Fibroblast of skin of left quadriceps (primary cell): Measurements from ENCODE around the gene SGCA.
A peak's percentile ranks its signal among the peaks of the same experiment; 100 is the strongest.

ENCODE experiments used
- DNase-seq, 2 experiments: peaks; one replicate each; pipeline ENCODE4 v3.0.0-alpha.2; 2013; ENCODE audit warnings: low read depth in 2 of 2

SGCA gene

GRCh38 chr17:50209133-50209471, 43.3 kb downstream of the SGCA start:
- DNase-seq, result no peak

GRCh38 chr17:50209472-50210239, 43.9 kb downstream of the SGCA start:
- peak; percentile 97 for DNase-seq

DNA sequence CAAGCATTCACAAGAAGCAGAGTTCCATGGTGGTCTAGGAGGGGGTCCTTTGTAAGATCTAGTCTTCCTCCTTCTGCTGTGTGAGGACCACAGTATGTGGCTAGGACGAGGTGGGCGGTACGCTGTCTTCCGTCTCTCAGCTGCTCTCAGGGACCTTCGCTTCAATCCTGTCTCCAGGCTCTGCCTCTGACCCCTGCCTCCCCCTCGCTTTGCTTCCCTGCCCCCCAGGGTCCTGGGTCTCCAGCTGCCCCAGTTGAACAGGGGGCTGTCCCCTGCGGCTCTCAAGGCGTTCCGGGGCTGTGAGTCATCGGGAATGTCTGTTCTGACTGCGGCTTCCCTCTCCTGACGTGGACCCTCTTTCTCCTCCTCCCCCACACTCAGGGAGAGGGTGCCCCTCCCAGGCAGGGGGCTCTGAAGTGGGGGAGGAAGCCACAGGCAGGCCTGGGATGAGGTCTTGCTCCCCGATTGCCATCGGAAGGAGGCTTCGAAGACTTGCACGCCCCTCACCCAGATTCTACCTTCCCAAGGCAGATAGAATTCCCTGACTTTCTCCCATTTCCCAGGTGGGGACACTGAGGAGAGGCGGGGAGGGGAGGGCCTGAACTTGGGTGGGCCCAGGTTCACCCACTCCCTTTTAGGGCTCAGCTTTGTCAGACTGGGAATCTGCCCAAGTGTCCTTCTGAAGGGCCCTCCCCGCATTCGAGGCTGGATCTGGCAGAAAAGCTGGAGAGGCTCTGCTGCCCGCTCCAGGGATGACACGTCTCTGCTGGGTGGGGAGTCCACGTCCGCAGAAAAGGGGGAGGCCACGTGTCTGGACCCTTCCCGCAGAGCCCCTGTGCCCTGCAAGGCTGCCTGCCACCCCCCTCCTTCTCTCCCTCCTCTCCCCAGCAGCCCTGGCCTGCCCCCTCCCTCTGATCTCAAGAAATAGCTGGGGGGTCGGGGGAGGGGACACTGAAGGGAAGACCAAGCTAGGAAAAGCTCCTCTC, 44.7 kb downstream of the SGCA start:
- peak; percentile 99 for DNase-seq

- DNase-seq, result no peak
These were observed 45.7 kb downstream of the SGCA start for GRCh38 chr17:50211249-50212120.

DNA sequence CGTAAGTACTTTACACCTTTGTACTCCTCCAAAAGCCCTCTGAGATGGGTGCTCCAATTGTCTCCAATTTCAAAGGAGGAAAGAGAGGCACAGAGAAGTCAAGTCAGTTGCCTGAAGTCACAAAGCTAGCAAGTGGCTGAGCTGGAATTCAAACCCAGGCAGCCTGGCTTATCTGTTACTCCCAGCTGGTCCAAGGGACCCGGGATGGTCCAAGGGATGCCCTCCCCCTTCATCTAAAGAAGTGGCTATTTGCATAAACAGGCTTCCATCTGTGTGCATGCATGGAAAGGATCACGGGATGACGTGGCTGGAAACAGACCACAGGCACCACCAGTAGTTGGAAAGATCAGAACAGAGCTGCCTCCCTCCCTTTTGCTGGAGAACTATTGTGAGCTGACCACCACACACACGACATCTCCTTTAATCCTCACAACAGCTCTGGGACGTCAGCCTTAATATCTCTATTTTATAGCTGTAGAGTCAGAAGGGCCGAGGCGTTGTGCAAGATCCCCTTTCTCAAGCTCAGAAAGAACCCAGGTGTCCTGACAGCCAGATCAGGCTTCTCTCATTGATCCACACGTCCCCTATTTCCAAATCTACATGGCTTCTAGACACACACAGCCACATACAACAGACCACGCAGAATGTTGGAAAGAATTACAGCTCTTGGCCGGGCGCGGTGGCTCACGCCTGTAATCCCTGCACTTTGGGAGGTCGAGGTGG, 46.5 kb downstream of the SGCA start:
- DNase-seq, result no peak

DNA sequence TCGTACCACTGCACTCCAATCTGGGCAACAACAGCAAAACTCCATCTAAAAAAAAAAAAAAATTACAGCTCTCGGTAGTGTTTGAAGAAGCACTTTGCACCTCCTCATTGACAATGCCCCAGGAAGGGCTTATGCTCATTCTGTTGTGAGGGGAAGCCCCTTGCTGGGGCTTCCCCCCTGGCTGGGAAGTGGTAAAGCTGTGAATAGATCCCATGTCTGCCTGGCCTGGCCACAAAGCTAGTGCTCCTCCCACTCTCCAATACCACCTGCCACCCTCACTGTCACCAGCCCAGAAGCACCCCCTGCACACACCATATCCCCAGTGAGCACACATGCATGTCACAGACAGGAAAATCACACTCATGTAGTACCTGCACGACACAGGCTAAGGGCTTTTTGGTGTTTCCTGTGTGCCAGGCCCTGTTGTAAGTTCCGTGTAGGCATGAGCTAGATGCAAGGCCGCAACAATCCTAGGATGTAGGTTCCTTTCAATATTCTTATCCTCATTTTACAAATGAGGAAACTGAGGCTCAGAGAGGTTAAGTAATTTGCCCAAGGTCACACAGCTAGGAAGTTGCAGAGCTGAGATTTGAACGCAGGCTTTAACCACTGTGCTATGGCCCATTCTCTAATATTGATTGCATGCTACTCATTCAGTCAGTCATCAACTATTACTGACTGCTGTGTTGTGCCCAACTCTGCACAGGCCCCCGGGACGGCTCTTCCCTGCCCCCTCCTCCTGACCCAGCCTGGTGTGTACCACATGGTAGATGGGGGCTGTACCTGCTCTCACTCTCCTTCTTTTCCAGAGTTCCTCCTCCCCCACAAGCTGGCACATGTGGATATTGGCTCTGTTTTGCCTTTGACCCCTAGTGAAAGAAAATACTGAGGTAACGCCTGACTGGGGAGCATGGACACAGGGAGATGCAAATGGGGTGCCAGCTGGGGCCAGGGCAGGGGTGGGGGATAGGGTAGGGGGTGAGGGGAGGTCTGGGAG, 47.5 kb downstream of the SGCA start:
- DNase-seq, result no peak

DNA sequence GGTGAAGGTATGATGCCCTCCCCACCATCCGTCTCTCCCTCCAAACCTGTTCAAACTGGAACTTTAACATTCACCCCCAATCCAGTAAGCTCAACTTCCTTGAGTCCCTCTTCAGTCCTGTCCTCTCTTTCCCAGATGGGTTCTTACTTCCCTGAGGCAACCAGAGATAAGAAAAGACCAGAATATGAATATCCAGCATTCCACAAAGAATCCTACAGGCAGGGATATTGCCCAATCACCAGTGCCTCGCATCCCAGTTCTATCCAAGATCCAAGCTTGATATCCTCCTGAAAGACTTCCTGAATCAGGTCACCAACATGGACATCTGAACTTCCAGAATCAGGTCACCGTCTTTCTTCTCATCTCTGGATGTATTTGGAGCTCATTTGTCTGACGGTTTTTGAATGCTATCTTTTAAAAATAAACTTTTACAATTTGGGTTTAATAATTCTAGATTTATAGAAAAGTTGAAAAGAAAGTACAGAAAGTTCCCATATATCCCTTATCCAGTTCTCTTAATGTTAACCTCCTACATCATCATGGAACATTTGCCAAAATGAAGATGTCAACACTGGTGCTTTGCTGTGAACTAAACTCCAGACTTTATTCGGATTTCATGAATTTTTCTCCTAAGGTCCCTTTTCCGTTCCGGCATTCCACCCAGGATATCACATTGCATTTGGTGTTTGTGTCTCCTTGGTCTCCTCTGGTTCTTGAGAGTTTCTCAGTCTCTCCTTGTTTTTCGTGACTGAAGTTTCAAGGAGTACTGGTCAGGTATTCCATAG, 49.4 kb downstream of the SGCA start:
- DNase-seq, result no peak

DNA sequence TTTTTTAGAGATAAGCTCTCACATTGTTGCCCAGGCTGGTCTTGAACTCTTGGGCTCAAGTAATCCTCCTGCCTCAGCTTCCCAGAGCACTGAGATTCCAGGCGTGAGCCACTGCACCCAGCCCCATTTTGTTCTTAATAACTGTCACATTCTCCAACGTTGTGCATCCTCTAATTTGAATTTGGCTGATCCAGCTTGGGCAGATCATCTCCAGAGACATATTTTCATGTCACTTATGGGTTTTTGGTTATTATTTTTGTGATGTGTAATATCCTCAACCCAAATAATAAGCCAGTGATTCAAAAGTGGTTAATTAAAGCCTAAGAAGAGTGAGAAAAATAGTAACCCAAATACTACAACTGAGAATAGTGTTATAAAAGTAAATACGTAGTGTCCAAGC, 51.8 kb downstream of the SGCA start:
- no peak for DNase-seq

DNA sequence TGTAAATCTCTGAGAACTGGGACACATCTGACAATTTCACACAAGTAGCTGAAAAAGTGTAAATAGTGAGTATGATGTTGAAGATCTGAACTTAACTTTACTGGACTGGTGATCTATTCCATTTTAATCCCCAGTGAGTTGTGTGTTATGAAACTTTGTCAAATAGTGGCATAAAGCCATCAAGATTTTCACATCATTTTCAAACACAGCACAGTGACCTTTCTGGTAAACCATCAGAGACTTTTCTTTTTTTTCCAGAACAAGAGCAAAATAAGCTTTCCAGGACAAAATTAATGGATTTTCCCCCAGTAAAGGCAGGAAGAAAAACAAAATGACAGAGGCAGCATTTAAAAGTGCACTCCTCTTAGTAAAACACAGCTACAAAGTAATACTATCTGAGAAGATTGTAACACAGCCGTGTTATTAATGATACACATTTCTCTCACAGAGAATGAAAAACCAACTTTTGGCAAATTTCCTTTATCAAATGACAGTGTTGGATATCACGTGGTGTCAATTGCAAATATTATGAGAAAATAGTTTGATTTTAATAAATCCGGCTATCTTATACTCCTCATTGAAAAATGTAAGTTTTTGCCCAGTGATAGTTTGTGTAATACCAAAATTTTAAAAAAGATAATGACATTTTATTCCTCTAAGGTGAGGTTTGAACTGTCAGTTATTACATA, 52.4 kb downstream of the SGCA start:
- DNase-seq, result no peak

- peak; percentile 86 to 90 for DNase-seq
These were observed 53.0 kb downstream of the SGCA start for GRCh38 chr17:50218771-50219315.

DNA sequence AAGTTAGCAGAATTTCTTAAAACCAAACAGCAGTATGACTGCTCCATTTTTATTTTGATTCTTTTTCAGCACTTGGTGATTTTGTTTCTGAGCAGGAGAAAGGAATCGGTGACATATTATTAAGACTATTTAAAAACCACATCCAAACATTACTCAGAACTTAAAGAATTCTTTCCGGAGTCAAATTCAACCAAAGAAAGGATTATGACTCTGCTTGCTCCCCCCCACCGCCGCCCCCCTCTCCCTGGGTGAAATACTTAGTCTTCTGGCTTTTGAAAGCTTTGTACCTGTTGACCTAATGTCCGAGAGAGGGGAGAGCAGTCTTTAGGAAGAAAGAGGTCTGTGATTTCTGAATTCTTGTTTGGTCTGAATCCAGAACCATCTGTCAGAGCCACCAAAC, 53.5 kb downstream of the SGCA start:
- peak; percentile 83 to 84 for DNase-seq

DNA sequence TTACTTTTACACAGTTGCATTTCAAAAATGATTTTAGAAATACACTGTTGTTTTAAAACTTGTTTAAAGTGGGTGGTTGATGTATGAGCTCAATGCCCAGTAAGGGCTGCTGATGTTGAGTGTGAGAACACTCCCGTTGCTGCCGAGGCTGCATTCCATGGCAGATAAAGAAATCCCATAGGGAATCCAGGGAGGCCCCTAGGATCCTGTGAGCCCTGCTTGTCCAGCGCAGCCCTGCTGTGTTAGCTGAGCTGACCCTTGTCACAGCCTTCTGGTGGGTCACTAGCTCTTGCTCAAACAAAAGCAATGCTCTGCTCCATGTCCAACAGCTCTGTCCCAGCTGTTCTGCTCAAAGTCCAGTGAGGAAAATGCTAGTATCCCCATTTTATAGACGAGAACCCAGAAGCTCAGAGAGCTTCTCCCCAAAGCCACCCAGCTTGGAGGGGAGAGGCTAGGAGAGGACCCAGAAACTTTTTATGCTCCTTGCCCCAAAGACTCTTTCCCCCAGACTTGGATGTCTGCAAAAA, 54.2 kb downstream of the SGCA start:
- no peak for DNase-seq

GRCh38 chr17:50220811-50221210, 55.0 kb downstream of the SGCA start:
- no peak for DNase-seq

DNA sequence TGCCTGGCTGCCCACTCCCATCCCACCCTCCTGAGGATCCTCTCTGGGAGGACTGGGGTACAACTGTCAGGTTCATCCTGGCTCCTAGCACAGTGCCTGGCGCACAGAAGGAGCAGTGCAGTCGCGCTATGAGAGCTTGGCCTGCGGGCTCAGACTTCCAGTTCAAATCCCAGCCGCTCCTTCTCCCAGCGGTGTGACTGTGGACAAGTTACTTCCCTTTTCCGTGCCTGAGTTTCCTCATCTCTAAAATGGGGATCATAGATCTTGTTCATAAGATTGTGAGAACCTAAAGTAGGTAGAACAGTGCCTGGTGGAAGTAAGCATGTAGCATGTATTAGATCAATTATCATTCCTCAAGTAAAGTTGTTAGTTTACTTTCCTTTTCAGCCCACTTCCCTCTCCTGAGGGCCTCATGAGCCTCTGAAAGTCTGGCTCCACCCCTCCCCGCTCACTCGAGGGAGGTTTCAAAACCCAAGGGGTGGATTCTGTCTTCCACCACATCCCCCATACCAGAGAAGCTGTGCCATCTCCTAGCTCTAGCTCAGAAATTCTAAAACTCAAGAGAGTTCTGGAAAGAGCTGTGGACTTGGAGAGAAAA, 55.6 kb downstream of the SGCA start:
- no peak for DNase-seq

- DNase-seq, result no peak
These were observed 56.2 kb downstream of the SGCA start for GRCh38 chr17:50221864-50222545.

- no peak for DNase-seq
These were observed 57.1 kb downstream of the SGCA start for GRCh38 chr17:50222922-50223321.
